Loucy (cell line): ENCODE results near the gene SRRD.

Experiments
- H2AFZ ChIP-seq: fragments of 200-600 bp; sonication (generic); 2 replicates; pipeline ENCODE4 v1.6.0; 2016; ENCODE audit warnings: antibody characterized with exemption, mild to moderate bottlenecking, low read length, moderate library complexity
- H3F3A ChIP-seq: fragments of 200-600 bp; 2 replicates; pipeline ENCODE4 v1.6.0; 2016; ENCODE audit warnings: antibody characterized with exemption, low read depth, mild to moderate bottlenecking
- H3K27me3 ChIP-seq: fragments of 200-600 bp; sonication (generic); 2 replicates; pipeline ENCODE4 v1.6.1; 2014; ENCODE audit warnings: low read length, mild to moderate bottlenecking; ENCODE audit not compliant: insufficient read depth, poor library complexity, severe bottlenecking
- H3K36me3 ChIP-seq: fragments of 200-600 bp; sonication (generic); 2 replicates; pipeline ENCODE4 v1.6.1; 2016; ENCODE audit warnings: low read length; ENCODE audit not compliant: insufficient read depth
- H3K4me1 ChIP-seq: fragments of 200-600 bp; sonication (generic); 2 replicates; pipeline ENCODE4 v1.5.1; 2014; ENCODE audit warnings: low read length, mild to moderate bottlenecking; ENCODE audit not compliant: insufficient read depth, poor library complexity, severe bottlenecking
- H3K4me2 ChIP-seq: fragments of 200-600 bp; sonication (generic); 2 replicates; pipeline ENCODE4 v1.6.0; 2014; ENCODE audit warnings: antibody characterized with exemption, low read length, low read depth, mild to moderate bottlenecking; ENCODE audit not compliant: poor library complexity, severe bottlenecking
- H3K4me3 ChIP-seq: fragments of 200-600 bp; sonication (generic); 2 replicates; pipeline ENCODE4 v1.5.1; 2014; ENCODE audit warnings: low read length, mild to moderate bottlenecking, mixed read lengths; ENCODE audit not compliant: poor library complexity, severe bottlenecking
- H3K79me2 ChIP-seq: fragments of 200-600 bp; sonication (generic); 2 replicates; pipeline ENCODE4 v1.6.1; 2014; ENCODE audit warnings: low read length; ENCODE audit not compliant: insufficient read depth
- H3K9ac ChIP-seq: fragments of 200-600 bp; sonication (generic); 2 replicates; pipeline ENCODE4 v1.6.0; 2014; ENCODE audit warnings: mild to moderate bottlenecking, low read depth, low read length, moderate library complexity; ENCODE audit not compliant: poor library complexity, severe bottlenecking
- H3K9me2 ChIP-seq: fragments of 200-600 bp; sonication (generic); replicated peaks from 2 replicates; pipeline ENCODE4 v1.6.1; 2016; ENCODE audit warnings: low read depth, low read length, mixed read lengths
- H3K9me3 ChIP-seq: fragments of 200-600 bp; sonication (generic); 2 replicates; pipeline ENCODE4 v1.6.1; 2014; ENCODE audit warnings: mild to moderate bottlenecking, antibody characterized with exemption, low read length, low read depth; ENCODE audit not compliant: insufficient read depth
- H4K20me1 ChIP-seq: fragments of 200-600 bp; sonication (generic); 2 replicates; pipeline ENCODE4 v1.6.0; 2014; ENCODE audit warnings: antibody characterized with exemption, low read length, mild to moderate bottlenecking; ENCODE audit not compliant: insufficient read depth, poor library complexity, severe bottlenecking
- CTCF ChIP-seq: fragments of 200-600 bp; sonication (generic); conservative IDR thresholded peaks from 2 replicates; pipeline ENCODE4 v1.5.1; 2014; ENCODE audit warnings: mild to moderate bottlenecking, antibody characterized with exemption, low read length
- EZH2phosphoT487 ChIP-seq: fragments of 200-600 bp; IDR thresholded peaks from 2 replicates; pipeline ENCODE4 v1.6.1; 2018; ENCODE audit warnings: antibody characterized with exemption, mild to moderate bottlenecking, moderate library complexity, borderline replicate concordance

SRRD gene

GRCh38 chr22:26476705-26477340 is 6.9 kb upstream of the SRRD start:
- peak overlapping the region; percentile 59 for H3K4me3 ChIP-seq
- peaks cover 15% of the 10 kb centered on the region; the same call in 1 of the 2 replicates for H3K36me3 ChIP-seq
- no peaks in the 10 kb centered on the region for H3F3A ChIP-seq
- peaks cover 55% of the 10 kb centered on the region for H3K4me1 ChIP-seq
- no peak for TF ChIP-seq CTCF
- no peak for TF ChIP-seq EZH2phosphoT487
- no peaks in the 10 kb centered on the region for H4K20me1 ChIP-seq
- H3K9ac ChIP-seq = peak overlapping the region; percentile 44
- H3K9me3 ChIP-seq = no peaks in the 10 kb centered on the region
- peak overlapping the region; percentile 82 for H3K4me2 ChIP-seq
- no peak overlapping the region for H2AFZ ChIP-seq
- H3K9me2 ChIP-seq = no peaks in the 10 kb centered on the region
- H3K27me3 ChIP-seq = no peaks in the 10 kb centered on the region
- peaks cover 84% of the 10 kb centered on the region for H3K79me2 ChIP-seq

- TF ChIP-seq EZH2phosphoT487 (no peak), CTCF (no peak)
- H3K4me3 ChIP-seq = peak overlapping the region; percentile 59
- peaks cover 10% of the 10 kb centered on the region; the same call in 1 of the 2 replicates for H3K36me3 ChIP-seq
- no peak overlapping the region for H2AFZ ChIP-seq
- no peaks in the 10 kb centered on the region for H4K20me1 ChIP-seq
- H3K9ac ChIP-seq = peak overlapping the region; percentile 44
- no peaks in the 10 kb centered on the region for H3K9me3 ChIP-seq
- no peaks in the 10 kb centered on the region for H3F3A ChIP-seq
- peaks cover 89% of the 10 kb centered on the region for H3K79me2 ChIP-seq
- peak overlapping the region; percentile 82 for H3K4me2 ChIP-seq
- peaks cover 60% of the 10 kb centered on the region for H3K4me1 ChIP-seq
- no peaks in the 10 kb centered on the region for H3K27me3 ChIP-seq
- no peaks in the 10 kb centered on the region for H3K9me2 ChIP-seq
These were observed 6.3 kb upstream of the SRRD start for GRCh38 chr22:26477341-26477731.

- peak overlapping the region; percentile 96 for H3K9ac ChIP-seq
- TF ChIP-seq EZH2phosphoT487 (no peak), CTCF (peak; percentile 47)
- H3K36me3 ChIP-seq = no peaks in the 10 kb centered on the region
- peak overlapping the region; percentile 97 for H3K4me3 ChIP-seq
- no peaks in the 10 kb centered on the region for H3F3A ChIP-seq
- H3K9me2 ChIP-seq = no peaks in the 10 kb centered on the region
- H3K4me1 ChIP-seq = peaks cover 68% of the 10 kb centered on the region
- H3K79me2 ChIP-seq = peaks cover 93% of the 10 kb centered on the region
- H3K4me2 ChIP-seq = peak overlapping the region; percentile 82
- no peaks in the 10 kb centered on the region for H4K20me1 ChIP-seq
- H3K27me3 ChIP-seq = no peaks in the 10 kb centered on the region
- no peaks in the 10 kb centered on the region for H3K9me3 ChIP-seq
- H2AFZ ChIP-seq = peak overlapping the region; percentile 49
These were observed 4.5 kb upstream of the SRRD start for GRCh38 chr22:26479043-26479791.
